BJ (cell line): Measurements from ENCODE around the gene WWP2. TPM values are rescaled to one million over a fixed set of nuclear protein-coding genes. Genes with fewer than 3 reads are reported as not detected.
"Not testable (repeated sequence)": the region's sequence is repeated elsewhere in the genome, so short reads cannot be mapped to it uniquely, and the experiment has no call there.

Experiments
- CTCF ChIA-PET: fragments of 350-600 bp; formaldehyde crosslinking; extraction: SDS; loops from one replicate; lab custom pipeline; 2021; ENCODE audit warnings: antibody characterized with exemption, inconsistent platforms; lab: Yijun Ruan, JAX
- POLR2A ChIA-PET: fragments of 300-600 bp; sonication (Branson Sonifier 250); formaldehyde crosslinking; extraction: SDS; loops from one replicate; lab custom pipeline; 2021; ENCODE audit warnings: antibody characterized with exemption; lab: Charles Lee
- DNase-seq: peaks from one replicate; pipeline ENCODE4 v3.0.0-alpha.2; 2011; ENCODE audit warnings: low read depth
- H3K27me3 ChIP-seq: 2 replicates; pipeline ENCODE4 v1.6.0; 2011; ENCODE audit warnings: low read length; ENCODE audit not compliant: control insufficient read depth, insufficient read depth
- H3K36me3 ChIP-seq: 2 replicates; pipeline ENCODE4 v1.5.1; 2011; ENCODE audit warnings: low read length; ENCODE audit not compliant: control insufficient read depth, insufficient read depth
- H3K4me3 ChIP-seq: 2 replicates; pipeline ENCODE4 v1.5.1; 2011; ENCODE audit warnings: low read depth, mild to moderate bottlenecking, control low read depth, low read length
- CTCF ChIP-seq: IDR thresholded peaks from 2 replicates; pipeline ENCODE4 v1.5.1; 2011; ENCODE audit warnings: low read depth, mild to moderate bottlenecking, control low read depth, inconsistent platforms, low read length, moderate library complexity; ENCODE audit not compliant: insufficient read depth
- polyA plus RNA-seq: library from polyadenylated mRNA; depleted of rRNA; stranded (reverse); fragments of >200 nt; gene quantifications from 2 replicates; pipeline ENCODE4 v1.2.3, GENCODE V29; 2011

The WWP2 gene
- polyA plus RNA-seq, 1 experiment = 16.8 TPM

- Histone ChIP-seq H3K4me3 (no peak overlapping the region), H3K36me3 (no peaks in the 10 kb centered on the region; the same call in 1 of the 2 replicates), H3K27me3 (no peaks in the 10 kb centered on the region)
- DNase-seq = no peak
- CTCF ChIA-PET = no interaction called here
- POLR2A ChIA-PET = no interaction called here
- TF ChIP-seq CTCF = no peak
These were observed 17.6 kb downstream of the WWP2 start for GRCh38 chr16:69779724-69780123.

- Histone ChIP-seq H3K36me3 (no peaks in the 10 kb centered on the region; the same call in 1 of the 2 replicates), H3K4me3 (no peak overlapping the region), H3K27me3 (no peaks in the 10 kb centered on the region)
- no peak for TF ChIP-seq CTCF
- POLR2A ChIA-PET = no interaction called here
- CTCF ChIA-PET = no interaction called here
- DNase-seq = no peak
These were observed 19.0 kb downstream of the WWP2 start for GRCh38 chr16:69781118-69781517.

GRCh38 chr16:69784586-69784985, 22.5 kb downstream of the WWP2 start:
- Histone ChIP-seq H3K27me3 (no peaks in the 10 kb centered on the region), H3K36me3 (peaks cover 5% of the 10 kb centered on the region), H3K4me3 (no peak overlapping the region)
- POLR2A ChIA-PET = no interaction called here
- DNase-seq = no peak
- CTCF ChIA-PET = interaction anchor here (1.5 to 2.5 kb wide), 2 partner anchors 12 to 146 kb away, joined by 4 to 7 read pairs; no protein-coding TSS in a partner anchor
- TF ChIP-seq CTCF = no peak

- CTCF ChIA-PET = interaction anchor here (0.6 to 2.1 kb wide), 4 partner anchors 8 to 142 kb away, joined by 3 to 11 read pairs (median 4); partner anchors contain the start of gene NOB1
- no peak for TF ChIP-seq CTCF
These were observed 25.8 kb downstream of the WWP2 start for GRCh38 chr16:69787883-69788282.

GRCh38 chr16:69791391-69791847, 29.3 kb downstream of the WWP2 start:
- DNase-seq, H3K4me3 ChIP-seq, POLR2A ChIA-PET, H3K36me3 ChIP-seq, H3K27me3 ChIP-seq: not testable (repeated sequence)
- CTCF ChIA-PET = interaction anchor here (1.1 to 9.6 kb wide), 2 partner anchors 15 to 141 kb away, joined by 4 to 318 read pairs; no protein-coding TSS in a partner anchor

More at GRCh38 chr16:69787883-69788282, 25.8 kb downstream of the WWP2 start:
- H3K36me3 ChIP-seq = peaks cover 6% of the 10 kb centered on the region
- POLR2A ChIA-PET = no interaction called here
- DNase-seq = no peak
- no peak overlapping the region for H3K4me3 ChIP-seq
- no peaks in the 10 kb centered on the region for H3K27me3 ChIP-seq

- CTCF ChIA-PET = interaction anchor here (9.6 kb wide), 1 partner anchor 139 kb away, joined by 318 read pairs; no protein-coding TSS in a partner anchor
- H3K36me3 ChIP-seq = peaks cover 1% of the 10 kb centered on the region; the same call in 1 of the 2 replicates
- no peaks in the 10 kb centered on the region for H3K27me3 ChIP-seq
- DNase-seq = no peak
- POLR2A ChIA-PET = no interaction called here
- no peak for TF ChIP-seq CTCF
- no peak overlapping the region for H3K4me3 ChIP-seq
These were observed 31.4 kb downstream of the WWP2 start for GRCh38 chr16:69793526-69793925.
